HG03442 (cell line): Measurements from ENCODE around the gene C11orf24.
A peak's percentile ranks its signal among the peaks of the same experiment; 100 is the strongest.
"Not testable (repeated sequence)": the region's sequence is repeated elsewhere in the genome, so short reads cannot be mapped to it uniquely, and the experiment has no call there.

Experiments used
- ATAC-seq: cut with Tn5 transposase; IDR thresholded peaks from one replicate; pipeline ENCODE4 v1.9.1; 2021; ENCODE audit warnings: mild to moderate bottlenecking, moderate library complexity; ENCODE audit not compliant: unreplicated experiment

The C11orf24 gene

GRCh38 chr11:68299517-68299879 is 27.7 kb upstream of the C11orf24 start:
- ATAC-seq, result not testable (repeated sequence)

DNA sequence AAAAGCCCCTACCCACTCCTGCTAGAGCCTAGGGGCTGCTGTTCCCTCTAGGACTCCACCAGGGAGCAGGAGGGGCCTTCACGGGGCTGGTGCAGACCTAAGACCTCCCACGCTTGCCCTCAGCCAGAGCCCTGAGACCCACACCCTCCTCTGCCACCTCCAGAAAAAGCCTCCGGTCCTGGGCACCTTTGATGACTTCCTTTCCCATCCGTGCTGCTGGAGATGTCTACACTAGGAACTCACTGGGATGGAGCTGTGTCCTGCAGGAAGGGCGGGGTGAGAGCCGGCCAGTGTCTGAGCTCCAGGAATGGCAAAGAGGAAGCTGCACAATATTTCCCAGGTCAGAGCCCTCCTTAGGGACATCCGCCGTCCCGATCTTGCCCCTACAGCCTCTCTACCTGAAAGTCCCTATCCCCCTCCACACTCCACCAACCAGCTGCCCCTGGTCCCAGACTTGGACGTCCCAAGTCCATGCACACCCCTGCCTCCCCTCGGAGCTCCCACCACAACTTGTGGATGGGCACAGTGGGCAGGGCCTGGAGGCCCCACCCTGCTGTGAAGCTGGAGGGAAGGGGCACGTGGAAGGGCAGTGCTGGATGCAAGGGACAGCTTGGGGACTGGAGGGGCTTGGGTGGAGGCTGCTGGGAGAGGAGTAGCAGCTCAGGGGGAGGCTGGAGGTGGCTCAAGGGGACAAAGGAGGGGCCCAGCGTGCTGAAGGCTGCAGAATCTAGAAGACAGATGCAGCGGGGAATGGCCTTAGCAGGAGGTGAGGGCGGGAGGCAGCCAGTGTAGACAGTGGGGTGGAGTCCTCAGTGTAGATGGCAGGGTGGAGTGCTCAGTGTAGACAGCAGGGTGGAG is 27.1 kb upstream of the C11orf24 start:
- ATAC-seq, result no peak

- ATAC-seq, result no peak
Observed at GRCh38 chr11:68297812-68298658, 26.3 kb upstream of the C11orf24 start.

GRCh38 chr11:68297494-68297811 is 25.7 kb upstream of the C11orf24 start:
- no peak for ATAC-seq

DNA sequence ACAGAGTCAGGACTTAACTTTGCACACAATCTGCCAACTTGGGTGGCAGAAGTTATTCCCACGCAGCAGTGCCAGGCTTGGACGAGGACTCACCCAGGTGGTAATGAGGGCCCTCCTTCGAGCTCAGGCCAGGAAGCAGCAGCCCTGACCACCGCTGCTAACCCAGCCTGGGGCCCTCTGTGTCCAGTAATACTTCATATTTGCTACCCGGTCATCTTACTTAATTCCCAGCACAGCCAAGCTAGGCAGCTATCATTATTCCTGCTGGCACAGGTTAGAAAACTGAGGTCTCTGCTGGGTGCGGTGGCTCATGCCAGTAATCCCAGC is 25.2 kb upstream of the C11orf24 start:
- ATAC-seq, result no peak

GRCh38 chr11:68296344-68297051 is 24.7 kb upstream of the C11orf24 start:
- no peak for ATAC-seq

DNA sequence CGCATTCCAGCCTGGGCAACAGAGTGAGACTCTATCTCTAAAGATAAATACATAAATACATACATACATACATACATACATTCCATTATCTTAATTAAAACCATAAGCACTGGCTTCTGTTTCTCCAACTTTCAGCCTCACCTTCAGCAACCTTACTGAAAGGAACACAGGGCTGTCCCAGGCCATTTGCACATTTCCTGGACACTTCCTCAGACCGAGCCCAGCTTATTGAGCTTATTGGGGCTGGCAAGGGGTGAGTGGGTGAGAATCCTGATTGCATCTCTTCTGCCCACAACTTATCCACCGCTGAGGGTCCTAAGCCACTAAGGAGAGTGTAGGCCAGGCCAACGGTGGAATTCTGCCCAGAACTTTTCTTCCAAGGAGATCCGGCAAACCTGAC is 24.2 kb upstream of the C11orf24 start:
- no peak for ATAC-seq

DNA sequence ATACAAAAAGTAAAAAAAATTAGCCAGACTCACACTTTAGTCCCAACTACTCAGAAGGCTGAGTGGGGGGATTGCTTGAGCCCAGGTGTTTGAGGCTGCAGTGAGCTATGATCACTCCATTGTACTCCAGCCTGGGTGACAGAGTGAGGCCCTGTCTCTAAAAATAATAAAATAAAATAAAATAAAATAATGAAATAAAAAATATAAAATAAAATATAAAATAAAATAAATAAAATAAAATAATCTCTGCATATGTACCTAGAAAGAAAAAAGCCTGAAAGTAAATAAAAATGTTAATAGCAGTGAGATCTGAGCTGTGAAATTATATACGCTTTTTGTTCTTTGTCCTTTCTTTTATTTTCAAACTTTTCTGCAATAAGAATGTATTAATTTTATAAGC is 23.5 kb upstream of the C11orf24 start:
- no peak for ATAC-seq

DNA sequence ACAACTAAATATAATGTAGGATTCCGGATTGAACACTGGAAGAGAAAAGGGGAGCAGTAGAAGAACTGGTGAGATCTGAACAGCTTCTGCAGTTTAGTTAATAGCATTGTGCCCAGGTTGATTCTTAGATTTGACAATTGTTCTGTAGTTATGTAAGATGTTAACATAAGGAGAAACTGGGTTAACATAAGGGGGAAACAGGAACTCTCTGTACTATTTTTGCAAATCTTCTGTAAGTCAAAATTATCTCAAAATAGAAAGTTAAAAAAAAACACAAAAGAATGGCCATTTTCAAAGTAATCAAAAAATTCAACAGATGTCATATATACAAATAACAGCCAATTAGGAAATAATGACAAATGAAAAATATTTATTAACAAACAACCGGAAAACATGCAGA is 21.9 kb upstream of the C11orf24 start:
- no peak for ATAC-seq

DNA sequence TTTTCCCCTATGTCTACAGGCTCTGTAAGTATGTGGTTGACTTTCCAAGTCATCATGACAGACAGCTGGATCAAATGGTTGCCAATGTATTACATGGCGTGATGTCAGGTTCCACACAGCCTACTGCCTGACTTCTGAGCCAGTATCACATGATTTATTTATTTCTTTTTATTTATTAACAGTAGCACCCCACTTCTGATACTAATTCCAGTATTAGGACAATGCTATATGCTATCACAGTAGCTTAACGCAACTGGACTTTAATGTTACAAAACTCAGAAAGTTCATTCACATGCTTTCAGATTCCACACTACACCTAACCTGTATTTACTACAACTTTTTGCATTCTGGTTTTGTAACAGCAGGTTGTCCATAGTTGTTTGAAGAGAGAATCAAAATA is 17.7 kb upstream of the C11orf24 start:
- ATAC-seq, result no peak

DNA sequence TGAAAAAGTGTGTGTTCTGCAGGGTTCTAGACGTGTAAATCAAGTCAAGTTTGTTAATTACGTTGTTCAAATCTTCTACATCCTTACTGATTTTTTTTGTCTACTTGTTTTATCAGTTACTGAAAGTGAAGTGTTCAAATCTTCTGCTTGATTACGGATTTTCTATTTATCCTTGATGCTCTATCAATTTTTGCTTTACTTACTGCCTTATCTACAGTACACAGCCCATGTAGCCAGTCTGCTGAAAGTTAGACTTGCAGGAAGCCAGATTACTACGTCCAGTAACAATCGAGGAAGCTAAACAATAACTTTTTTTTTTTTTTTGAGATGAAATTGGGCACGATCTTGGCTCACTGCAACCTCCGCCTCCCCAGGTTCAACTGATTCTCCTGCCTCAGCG is 15.6 kb upstream of the C11orf24 start:
- no peak for ATAC-seq

DNA sequence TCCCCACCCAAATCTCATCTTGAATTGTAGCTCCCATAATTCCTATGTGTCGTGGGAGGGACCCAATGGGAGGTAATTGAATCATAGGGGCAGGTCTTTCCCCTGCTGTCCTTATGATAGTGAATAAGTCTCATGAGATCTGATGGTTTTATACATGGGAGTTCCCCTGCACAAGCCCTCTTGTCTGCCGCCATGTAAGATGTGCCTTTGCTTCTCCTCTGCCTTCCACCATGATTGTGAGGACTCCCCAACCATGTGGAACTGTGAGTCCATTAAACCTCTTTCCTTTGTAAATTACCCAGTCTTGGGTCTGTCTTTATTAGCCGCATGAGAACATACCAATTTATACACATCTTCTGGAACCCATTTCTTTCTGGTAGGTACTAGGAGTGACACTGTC is 12.8 kb upstream of the C11orf24 start:
- not testable (repeated sequence) for ATAC-seq

DNA sequence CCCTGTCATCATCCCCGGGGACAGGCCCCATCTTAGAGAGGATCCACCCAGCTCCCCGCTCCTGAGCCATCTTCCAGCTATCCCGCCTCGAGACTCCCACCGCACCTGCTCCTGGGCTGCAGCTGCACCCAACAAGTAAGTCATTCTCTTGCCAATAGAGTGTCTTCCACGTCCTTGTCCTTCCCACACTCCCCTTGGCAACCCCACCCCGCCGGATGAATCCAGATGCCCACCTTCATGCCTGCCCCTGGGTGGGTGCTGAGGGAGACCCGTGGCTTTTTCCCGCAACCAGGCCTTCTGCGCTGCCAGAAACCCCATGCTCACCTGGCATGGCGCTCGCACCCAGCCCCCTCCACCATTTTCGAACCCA is 11.1 kb upstream of the C11orf24 start:
- ATAC-seq, result no peak

DNA sequence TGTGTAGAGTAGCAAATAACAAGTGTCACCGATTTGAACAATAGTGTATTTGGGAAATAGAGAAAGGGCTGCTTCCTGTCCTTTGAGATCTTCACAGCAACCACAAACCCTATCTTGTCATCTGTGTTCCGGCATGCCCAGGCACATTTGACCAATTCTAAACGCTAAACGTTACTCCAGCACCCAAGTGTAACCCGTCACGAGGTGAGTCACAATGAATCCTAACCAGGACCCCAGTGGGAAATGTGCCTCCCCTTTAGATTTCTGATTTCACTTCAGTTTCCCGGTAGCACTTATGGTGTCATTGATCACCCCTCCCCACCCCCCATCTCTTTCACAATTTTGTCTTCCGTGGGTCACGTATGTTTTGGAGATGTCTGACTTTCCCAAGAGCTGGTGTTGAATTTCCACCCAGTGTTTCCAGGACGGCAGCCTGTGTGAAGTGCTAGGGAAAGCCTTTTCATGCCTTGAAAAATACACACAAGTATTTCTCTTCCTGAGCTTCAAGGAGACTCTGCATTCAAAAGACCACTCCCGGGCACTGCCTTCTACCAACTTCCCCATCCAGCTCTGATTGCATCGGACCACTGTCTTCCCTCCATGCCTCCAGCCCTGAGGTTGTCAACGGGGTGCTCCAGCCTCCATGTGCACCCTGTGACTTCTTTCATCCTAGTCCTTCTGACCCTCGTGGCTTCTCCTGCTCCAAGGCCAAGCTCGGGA is 10.5 kb upstream of the C11orf24 start:
- ATAC-seq, result peak; percentile 57

DNA sequence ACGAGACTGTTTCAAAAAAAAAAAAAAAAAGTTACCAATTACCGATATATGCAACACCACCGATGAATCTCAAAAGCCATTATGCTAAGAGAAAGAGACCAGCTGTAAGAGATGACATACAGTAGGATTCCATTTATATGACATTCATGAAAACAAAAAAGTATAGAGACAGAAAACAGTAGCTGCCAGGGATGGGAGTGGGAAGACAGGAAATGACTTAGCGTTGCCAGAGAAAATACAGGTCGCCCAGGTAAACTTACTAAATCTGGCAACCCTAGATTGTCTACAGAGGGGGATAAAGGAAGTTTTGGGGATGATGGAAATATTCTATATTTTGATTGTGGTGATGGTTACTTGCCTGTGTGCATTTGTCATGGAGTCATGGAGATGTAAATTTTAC is 7.9 kb upstream of the C11orf24 start:
- ATAC-seq, result no peak

DNA sequence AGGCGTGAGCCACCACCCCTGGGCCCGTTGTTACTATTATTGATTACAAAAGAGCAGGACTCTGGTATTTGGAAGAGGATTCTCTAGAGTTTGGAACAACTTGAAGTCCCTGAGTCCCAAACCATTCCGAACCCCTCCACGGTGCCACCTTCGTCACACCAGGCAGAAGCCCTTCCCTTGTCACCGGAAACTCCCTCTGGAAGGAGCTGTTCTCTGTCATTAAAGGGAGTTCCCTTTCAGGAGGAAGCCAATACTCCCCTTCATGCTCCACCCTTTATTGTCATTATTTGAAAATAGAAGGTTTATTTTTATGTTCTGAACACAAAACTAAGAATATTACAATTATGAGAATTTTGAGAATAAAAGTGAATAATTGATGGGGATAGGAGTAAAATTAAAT is 5.1 kb upstream of the C11orf24 start:
- no peak for ATAC-seq

- no peak for ATAC-seq
Observed at GRCh38 chr11:68275721-68276507, 4.1 kb upstream of the C11orf24 start.

GRCh38 chr11:68274306-68274705 is 2.5 kb upstream of the C11orf24 start:
- ATAC-seq, result no peak

- ATAC-seq, result no peak
Observed at GRCh38 chr11:68273026-68273738, 1.4 kb upstream of the C11orf24 start.
